Activated B cell treated with CpG ODN at 0.5 μM for 24 hours (primary cell): ENCODE data around the gene WEE2. TPM values are rescaled to one million over a fixed set of nuclear protein-coding genes. Genes with fewer than 3 reads are reported as not detected.
"Not testable (repeated sequence)": the region's sequence is repeated elsewhere in the genome, so short reads cannot be mapped to it uniquely, and the experiment has no call there.

Experiments used
- ATAC-seq: fragments of 200-7000 bp; cut with Tn5 transposase; one replicate; pipeline ENCODE4 v1.10.0; 2021; ENCODE audit warnings: low read depth, mild to moderate bottlenecking, moderate library complexity
- CTCF ChIA-PET: fragments of 350-600 bp; sonication (Branson Sonifier 250); formaldehyde crosslinking; loops from one replicate; lab custom pipeline; 2021; ENCODE audit warnings: antibody characterized with exemption; lab: Charles Lee
- POLR2A ChIA-PET: fragments of 350-600 bp; sonication (Branson Sonifier 250); formaldehyde crosslinking; loops from one replicate; lab custom pipeline; 2021; ENCODE audit warnings: antibody characterized with exemption; lab: Charles Lee
- DNase-seq: peaks from one replicate; pipeline ENCODE4 v3.0.0; 2022
- H3K27ac Mint-ChIP-seq: one replicate; pipeline ENCODE4 v1.8.0; 2020; ENCODE audit warnings: mixed read lengths
- H3K27me3 Mint-ChIP-seq: one replicate; pipeline ENCODE4 v1.8.0; 2021; ENCODE audit warnings: mixed read lengths
- H3K36me3 Mint-ChIP-seq: one replicate; pipeline ENCODE4 v1.8.0; 2021; ENCODE audit warnings: low read depth, mixed read lengths
- H3K4me1 Mint-ChIP-seq: one replicate; pipeline ENCODE4 v1.8.0; 2021; ENCODE audit warnings: mixed read lengths
- H3K4me3 Mint-ChIP-seq: one replicate; pipeline ENCODE4 v1.8.0; 2020; ENCODE audit warnings: mild to moderate bottlenecking, mixed read lengths
- H3K9me3 Mint-ChIP-seq: one replicate; pipeline ENCODE4 v1.8.0; 2020; ENCODE audit warnings: mixed read lengths
- intact Hi-C: fragments of 100-400 bp; cut with micrococcal nuclease; formaldehyde crosslinking; loops from one replicate; pipeline ENCODE4 v1.15.1; 2024
- total RNA-seq: library from RNA; stranded (reverse); gene quantifications from 2 replicates; pipeline ENCODE4 v1.2.3, GENCODE V29; 2022
- TF ChIP-seq, protein P1 (sequence below): fragments of 200-600 bp; IDR thresholded peaks from one replicate; pipeline ENCODE4 v1.8.0; 2022; ENCODE audit warnings: antibody characterized with exemption, mild to moderate bottlenecking

The WEE2 gene
- total RNA-seq, 1 donor from 2014 or later, result not detected

DNA sequence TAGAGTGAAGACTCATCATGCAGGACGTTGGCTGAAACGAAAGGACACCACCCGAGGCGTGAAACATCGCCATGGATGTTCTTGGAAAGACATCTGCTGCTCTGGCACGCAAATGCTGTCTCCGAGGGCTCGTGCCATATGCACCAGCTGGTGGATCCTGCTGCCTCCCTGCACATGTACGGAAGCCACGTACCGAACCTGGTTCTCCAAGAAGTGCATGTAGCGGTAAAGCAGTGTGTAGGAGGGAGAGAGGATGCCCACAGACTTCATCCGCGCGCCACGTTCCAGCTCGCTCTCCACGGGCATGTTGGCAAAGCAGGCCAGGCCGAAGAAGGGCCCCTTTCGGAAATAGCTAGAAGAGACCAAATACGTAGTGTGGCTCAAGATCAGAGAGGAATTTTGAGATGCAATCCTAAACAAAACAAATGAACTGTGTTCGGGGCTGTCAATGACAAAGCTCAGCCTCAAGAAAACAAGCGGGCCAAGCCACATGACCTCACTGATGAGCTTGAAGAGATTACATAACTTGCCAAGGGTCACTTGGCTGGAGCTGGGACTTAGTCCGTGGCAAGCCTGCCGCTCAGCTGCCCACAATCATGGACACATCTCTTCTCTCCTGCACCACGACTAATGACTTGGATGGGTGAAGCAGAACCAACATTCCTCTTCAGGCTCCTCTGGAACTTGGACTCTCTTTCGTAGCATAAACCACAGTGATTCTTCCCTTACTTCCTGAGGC is 22.7 kb upstream of the WEE2 start:
- Mint-ChIP-seq H3K4me1 (no peaks in the 10 kb centered on the region), H3K27ac (no peak overlapping the region), H3K9me3 (no peaks in the 10 kb centered on the region), H3K36me3 (peaks cover 68% of the 10 kb centered on the region), H3K4me3 (no peak overlapping the region), H3K27me3 (no peaks in the 10 kb centered on the region)
- TF ChIP-seq, protein P1, sequence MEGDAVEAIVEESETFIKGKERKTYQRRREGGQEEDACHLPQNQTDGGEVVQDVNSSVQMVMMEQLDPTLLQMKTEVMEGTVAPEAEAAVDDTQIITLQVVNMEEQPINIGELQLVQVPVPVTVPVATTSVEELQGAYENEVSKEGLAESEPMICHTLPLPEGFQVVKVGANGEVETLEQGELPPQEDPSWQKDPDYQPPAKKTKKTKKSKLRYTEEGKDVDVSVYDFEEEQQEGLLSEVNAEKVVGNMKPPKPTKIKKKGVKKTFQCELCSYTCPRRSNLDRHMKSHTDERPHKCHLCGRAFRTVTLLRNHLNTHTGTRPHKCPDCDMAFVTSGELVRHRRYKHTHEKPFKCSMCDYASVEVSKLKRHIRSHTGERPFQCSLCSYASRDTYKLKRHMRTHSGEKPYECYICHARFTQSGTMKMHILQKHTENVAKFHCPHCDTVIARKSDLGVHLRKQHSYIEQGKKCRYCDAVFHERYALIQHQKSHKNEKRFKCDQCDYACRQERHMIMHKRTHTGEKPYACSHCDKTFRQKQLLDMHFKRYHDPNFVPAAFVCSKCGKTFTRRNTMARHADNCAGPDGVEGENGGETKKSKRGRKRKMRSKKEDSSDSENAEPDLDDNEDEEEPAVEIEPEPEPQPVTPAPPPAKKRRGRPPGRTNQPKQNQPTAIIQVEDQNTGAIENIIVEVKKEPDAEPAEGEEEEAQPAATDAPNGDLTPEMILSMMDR, result no peak
- CTCF ChIA-PET, result interaction anchor here (1.2 kb wide), 1 partner anchor 31 kb away, joined by 3 read pairs; no protein-coding TSS in a partner anchor
- intact Hi-C loops, result no loop called here
- ATAC-seq, result no peak
- no peak for DNase-seq
- POLR2A ChIA-PET, result no interaction called here

DNA sequence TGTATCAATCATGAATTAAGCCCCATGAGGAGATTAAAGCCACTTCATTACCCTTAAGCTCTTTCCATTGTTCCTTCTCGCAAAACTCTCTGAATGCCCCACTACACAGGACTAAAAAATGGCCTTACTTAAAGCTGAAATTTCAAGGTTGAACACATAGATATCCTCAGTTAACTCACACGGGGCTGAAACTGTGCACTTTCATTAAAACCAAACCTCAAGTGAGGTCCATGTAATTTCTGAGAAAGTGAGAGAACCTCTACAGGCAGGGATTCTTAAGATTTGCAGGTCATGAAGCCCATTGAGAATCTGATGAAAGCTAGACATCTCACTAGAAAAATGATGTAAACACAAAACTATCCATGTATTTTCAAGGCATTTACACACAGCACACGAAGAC is 22.1 kb upstream of the WEE2 start:
- Mint-ChIP-seq H3K27me3 (no peaks in the 10 kb centered on the region), H3K4me3 (no peak overlapping the region), H3K27ac (no peak overlapping the region), H3K36me3 (peaks cover 64% of the 10 kb centered on the region), H3K9me3 (no peaks in the 10 kb centered on the region), H3K4me1 (no peaks in the 10 kb centered on the region)
- DNase-seq, result no peak
- intact Hi-C loops, result no loop called here
- no peak for ATAC-seq
- ChIA-PET CTCF (interaction anchor here (1.2 kb wide), 1 partner anchor 31 kb away, joined by 3 read pairs; no protein-coding TSS in a partner anchor), POLR2A (interaction anchor here (0.5 kb wide), 1 partner anchor 950 kb away, joined by 4 read pairs; no protein-coding TSS in a partner anchor)
- TF ChIP-seq, protein P1, result no peak

DNA sequence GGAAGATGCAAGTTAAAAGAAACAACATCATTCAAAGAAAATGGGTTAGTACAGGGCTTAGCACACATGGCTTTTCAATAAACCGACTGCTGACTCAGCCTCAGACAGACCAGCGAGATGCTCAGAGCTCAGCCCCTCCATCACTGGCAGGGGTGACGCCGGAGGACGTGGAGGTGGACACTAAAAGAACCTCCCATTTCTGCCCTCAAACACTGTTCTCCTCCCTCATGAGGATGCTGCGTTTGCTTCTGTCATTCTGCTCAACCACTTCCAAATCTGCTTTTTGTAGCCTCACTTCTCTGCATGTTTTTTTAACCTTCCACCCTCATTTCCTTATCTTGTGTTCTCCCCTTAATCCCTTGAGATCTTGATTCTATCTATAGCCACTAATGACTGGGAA is 21.5 kb upstream of the WEE2 start:
- H3K36me3 Mint-ChIP-seq, result peaks cover 58% of the 10 kb centered on the region
- H3K27me3 Mint-ChIP-seq, result no peaks in the 10 kb centered on the region
- no peaks in the 10 kb centered on the region for H3K4me1 Mint-ChIP-seq
- no peak for ATAC-seq
- intact Hi-C loops, result no loop called here
- no peak for DNase-seq
- TF ChIP-seq, protein P1, result no peak
- POLR2A ChIA-PET, result no interaction called here
- no peaks in the 10 kb centered on the region for H3K9me3 Mint-ChIP-seq
- no peak overlapping the region for H3K27ac Mint-ChIP-seq
- CTCF ChIA-PET, result interaction anchor here (1.2 kb wide), 1 partner anchor 32 kb away, joined by 3 read pairs; no protein-coding TSS in a partner anchor
- no peak overlapping the region for H3K4me3 Mint-ChIP-seq

DNA sequence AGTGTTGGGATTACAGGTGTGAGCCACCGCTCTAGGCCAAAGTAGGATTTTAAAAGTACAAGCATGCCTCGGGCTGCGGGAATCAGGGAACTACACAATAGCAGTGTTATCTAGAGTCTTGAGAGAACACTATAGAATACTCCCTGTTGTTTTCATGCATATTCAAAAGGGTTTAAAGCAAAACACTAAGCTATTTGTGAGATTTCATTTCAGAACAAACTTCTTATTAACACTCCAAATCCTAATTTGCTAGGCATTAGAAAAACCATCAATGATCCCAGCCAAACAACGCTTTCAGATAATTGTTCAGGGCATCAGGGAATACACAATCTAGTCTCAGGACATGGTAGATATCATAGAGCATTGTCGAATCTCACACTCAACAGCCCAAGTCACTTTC is 20.1 kb upstream of the WEE2 start:
- ChIA-PET CTCF (no interaction called here), POLR2A (no interaction called here)
- Mint-ChIP-seq H3K36me3 (peaks cover 45% of the 10 kb centered on the region), H3K9me3 (no peaks in the 10 kb centered on the region), H3K27me3 (no peaks in the 10 kb centered on the region), H3K4me1 (no peaks in the 10 kb centered on the region), H3K27ac (no peak overlapping the region), H3K4me3 (no peak overlapping the region)
- TF ChIP-seq, protein P1, result no peak
- intact Hi-C loops, result no loop called here
- DNase-seq, result no peak
- no peak for ATAC-seq

- H3K4me3 Mint-ChIP-seq, DNase-seq, POLR2A ChIA-PET, H3K27me3 Mint-ChIP-seq, H3K9me3 Mint-ChIP-seq, H3K4me1 Mint-ChIP-seq, intact Hi-C loops, ATAC-seq, H3K27ac Mint-ChIP-seq: not testable (repeated sequence)
- H3K36me3 Mint-ChIP-seq, result peaks cover 41% of the 10 kb centered on the region
- CTCF ChIA-PET, result interaction anchor here (1.6 kb wide), 1 partner anchor 35 kb away, joined by 8 read pairs; no protein-coding TSS in a partner anchor
These were observed 18.9 kb upstream of the WEE2 start for GRCh38 chr7:141689072-141689825.
